Endodermal cell (in vitro differentiated cells): ENCODE results near the gene CNPY4. TPM values are rescaled to one million over a fixed set of nuclear protein-coding genes. Genes with fewer than 3 reads are reported as not detected.

Source experiments
- DNase-seq: peaks from one replicate; pipeline ENCODE4 v3.0.0-alpha.2; 2017
- H3K27ac ChIP-seq: 2 replicates; pipeline ENCODE4 v1.5.1; 2013; ENCODE audit warnings: mild to moderate bottlenecking, low read depth, low read length, moderate library complexity
- H3K27me3 ChIP-seq: 2 replicates; pipeline ENCODE4 v1.6.1; 2013; ENCODE audit warnings: mild to moderate bottlenecking, low read length, moderate library complexity; ENCODE audit not compliant: insufficient read depth, control insufficient read depth, poor library complexity, severe bottlenecking
- H3K36me3 ChIP-seq: 2 replicates; pipeline ENCODE4 v1.7.0; 2013; ENCODE audit warnings: mild to moderate bottlenecking, low read length, moderate library complexity; ENCODE audit not compliant: control insufficient read depth, insufficient read depth
- H3K4me1 ChIP-seq: one replicate; pipeline ENCODE4 v1.7.0; 2013; ENCODE audit warnings: low read length; ENCODE audit not compliant: control insufficient read depth, insufficient read depth
- H3K4me3 ChIP-seq: 2 replicates; pipeline ENCODE4 v1.5.1; 2013; ENCODE audit warnings: mild to moderate bottlenecking, low read length, moderate library complexity
- H3K9ac ChIP-seq: 2 replicates; pipeline ENCODE4 v1.6.1; 2013; ENCODE audit warnings: mild to moderate bottlenecking, low read length, moderate library complexity; ENCODE audit not compliant: poor library complexity, severe bottlenecking; ENCODE audit errors: extremely low read depth
- H3K9me3 ChIP-seq: 2 replicates; pipeline ENCODE4 v1.6.1; 2013; ENCODE audit warnings: mild to moderate bottlenecking, low read length, moderate library complexity; ENCODE audit not compliant: control insufficient read depth
- H3K27ac Mint-ChIP-seq: 2 replicates; pipeline ENCODE4 v1.8.0; 2020; ENCODE audit warnings: mixed read lengths
- H3K27me3 Mint-ChIP-seq: 2 replicates; pipeline ENCODE4 v1.8.0; 2021; ENCODE audit warnings: mild to moderate bottlenecking, mixed read lengths; ENCODE audit not compliant: insufficient read depth
- H3K36me3 Mint-ChIP-seq: 2 replicates; pipeline ENCODE4 v1.8.0; 2020; ENCODE audit warnings: low read depth, mixed read lengths
- H3K4me1 Mint-ChIP-seq: 2 replicates; pipeline ENCODE4 v1.8.0; 2020; ENCODE audit warnings: mixed read lengths
- H3K4me3 Mint-ChIP-seq: 2 replicates; pipeline ENCODE4 v1.8.0; 2020; ENCODE audit warnings: mild to moderate bottlenecking, moderate library complexity, mixed read lengths
- H3K9me3 Mint-ChIP-seq: 2 replicates; pipeline ENCODE4 v1.8.0; 2020; ENCODE audit warnings: mild to moderate bottlenecking, mixed read lengths
- WGBS, 2 experiments: methylation state at CpG; one replicate each; pipeline versions ENCODE4 v1.1.5 to v1.1.7; 2013; ENCODE audit warnings: missing lambda C conversion rate in 2 of 2, mixed read lengths in 1 of 2; ENCODE audit not compliant: insufficient coverage in 1 of 2, insufficient read length in 1 of 2; 5-methylcytosine and 5-hydroxymethylcytosine counted together
- total RNA-seq, 2 donors: library from RNA; stranded (reverse); fragmentation: NEBNext Ultra II Directional in 1 of 2; extraction: Animal tissue kit (Norgen Biotek cat#: 25700) in 1 of 2; gene quantifications; 2 replicates in 1 of 2; 3 replicates in 1 of 2; pipeline ENCODE4 v1.2.1, GENCODE V29; 2021
- TF ChIP-seq, protein P1 (sequence below): fragments of 200-600 bp; sonication (generic); conservative IDR thresholded peaks from 2 replicates; pipeline ENCODE4 v1.5.0; 2021; ENCODE audit warnings: antibody characterized with exemption, mild to moderate bottlenecking

CNPY4 gene
- total RNA-seq, 2 donors from 2014 or later = 16.2 to 19.4 TPM

DNA sequence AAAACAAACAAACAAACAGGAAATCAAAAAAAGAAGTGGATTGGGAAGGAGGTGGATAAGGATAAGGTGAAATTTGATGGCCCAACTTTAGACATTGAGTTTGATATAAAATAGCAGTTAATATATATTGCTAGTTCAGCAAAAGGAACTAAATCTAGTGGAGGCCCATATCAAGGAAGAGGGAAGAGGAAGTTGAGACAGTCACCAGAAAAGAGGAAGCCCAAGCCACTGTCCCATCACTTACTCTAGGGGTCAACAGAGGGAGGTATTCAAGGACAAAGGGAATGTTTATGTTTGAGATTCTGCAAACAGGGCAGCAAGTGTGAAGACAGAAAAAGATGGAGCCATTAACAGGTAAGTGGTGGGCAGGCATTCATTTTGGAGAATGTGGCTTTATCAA, 33.0 kb downstream of the CNPY4 start:
- TF ChIP-seq, protein P1, sequence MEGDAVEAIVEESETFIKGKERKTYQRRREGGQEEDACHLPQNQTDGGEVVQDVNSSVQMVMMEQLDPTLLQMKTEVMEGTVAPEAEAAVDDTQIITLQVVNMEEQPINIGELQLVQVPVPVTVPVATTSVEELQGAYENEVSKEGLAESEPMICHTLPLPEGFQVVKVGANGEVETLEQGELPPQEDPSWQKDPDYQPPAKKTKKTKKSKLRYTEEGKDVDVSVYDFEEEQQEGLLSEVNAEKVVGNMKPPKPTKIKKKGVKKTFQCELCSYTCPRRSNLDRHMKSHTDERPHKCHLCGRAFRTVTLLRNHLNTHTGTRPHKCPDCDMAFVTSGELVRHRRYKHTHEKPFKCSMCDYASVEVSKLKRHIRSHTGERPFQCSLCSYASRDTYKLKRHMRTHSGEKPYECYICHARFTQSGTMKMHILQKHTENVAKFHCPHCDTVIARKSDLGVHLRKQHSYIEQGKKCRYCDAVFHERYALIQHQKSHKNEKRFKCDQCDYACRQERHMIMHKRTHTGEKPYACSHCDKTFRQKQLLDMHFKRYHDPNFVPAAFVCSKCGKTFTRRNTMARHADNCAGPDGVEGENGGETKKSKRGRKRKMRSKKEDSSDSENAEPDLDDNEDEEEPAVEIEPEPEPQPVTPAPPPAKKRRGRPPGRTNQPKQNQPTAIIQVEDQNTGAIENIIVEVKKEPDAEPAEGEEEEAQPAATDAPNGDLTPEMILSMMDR = no peak
- Histone ChIP-seq H3K4me3 (no peak overlapping the region), H3K4me1 (peaks cover 23% of the 10 kb centered on the region), H3K27me3 (no peaks in the 10 kb centered on the region), H3K9me3 (no peaks in the 10 kb centered on the region), H3K9ac (no peak overlapping the region), H3K27ac (no peak overlapping the region), H3K36me3 (peaks cover 47% of the 10 kb centered on the region)
- DNase-seq = no peak
- Mint-ChIP-seq H3K36me3 (peaks cover 39% of the 10 kb centered on the region), H3K27ac (no peak overlapping the region), H3K27me3 (no peaks in the 10 kb centered on the region), H3K9me3 (no peaks in the 10 kb centered on the region), H3K4me1 (peaks cover 43% of the 10 kb centered on the region), H3K4me3 (no peak overlapping the region)

DNA sequence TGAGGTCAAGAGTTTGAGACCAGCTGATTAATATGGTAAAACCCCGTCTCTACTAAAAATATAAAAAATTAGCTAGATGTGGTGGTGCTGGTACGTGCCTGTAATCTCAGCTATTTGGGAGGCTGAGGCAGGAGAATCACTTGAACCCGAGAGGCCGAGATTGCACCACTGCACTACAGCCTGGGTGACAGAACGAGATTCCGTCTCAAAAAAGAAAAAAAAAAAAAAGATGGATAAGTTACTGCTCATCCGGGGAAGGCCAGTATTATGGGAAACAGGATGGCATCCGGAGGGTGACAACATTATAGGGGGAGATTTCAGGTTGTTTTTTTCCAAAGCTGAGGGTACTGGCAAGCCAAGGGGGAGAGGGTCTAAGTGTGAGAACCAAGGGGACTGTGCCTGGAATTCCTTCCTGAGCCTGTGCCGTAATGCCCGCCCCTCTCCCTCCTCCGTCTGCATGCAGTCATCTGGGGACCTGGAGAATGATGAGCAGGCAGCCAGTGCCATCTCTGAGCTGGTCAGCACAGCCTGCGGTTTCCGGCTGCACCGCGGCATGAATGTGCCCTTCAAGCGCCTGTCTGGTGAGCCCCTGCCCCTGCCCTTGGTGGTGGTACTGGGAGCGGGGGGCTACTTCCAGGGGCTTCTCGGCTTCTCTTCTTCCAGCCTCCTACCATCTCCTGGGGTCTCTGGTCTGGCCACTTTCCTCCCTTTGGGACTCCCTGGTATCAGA, 33.7 kb downstream of the CNPY4 start:
- TF ChIP-seq, protein P1 = no peak
- Histone ChIP-seq H3K9me3 (no peaks in the 10 kb centered on the region), H3K27me3 (no peaks in the 10 kb centered on the region), H3K36me3 (peaks cover 47% of the 10 kb centered on the region), H3K4me1 (peaks cover 23% of the 10 kb centered on the region), H3K4me3 (no peak overlapping the region), H3K27ac (no peak overlapping the region), H3K9ac (no peak overlapping the region)
- Mint-ChIP-seq H3K9me3 (no peaks in the 10 kb centered on the region), H3K4me1 (peaks cover 47% of the 10 kb centered on the region), H3K4me3 (no peak overlapping the region), H3K27me3 (no peaks in the 10 kb centered on the region), H3K27ac (no peak overlapping the region), H3K36me3 (peaks cover 41% of the 10 kb centered on the region)
- peak; percentile 43 for DNase-seq
- WGBS, 2 experiments = 90 to 94% methylated on average over 12 to 18 of the region's 18 CpGs

DNA sequence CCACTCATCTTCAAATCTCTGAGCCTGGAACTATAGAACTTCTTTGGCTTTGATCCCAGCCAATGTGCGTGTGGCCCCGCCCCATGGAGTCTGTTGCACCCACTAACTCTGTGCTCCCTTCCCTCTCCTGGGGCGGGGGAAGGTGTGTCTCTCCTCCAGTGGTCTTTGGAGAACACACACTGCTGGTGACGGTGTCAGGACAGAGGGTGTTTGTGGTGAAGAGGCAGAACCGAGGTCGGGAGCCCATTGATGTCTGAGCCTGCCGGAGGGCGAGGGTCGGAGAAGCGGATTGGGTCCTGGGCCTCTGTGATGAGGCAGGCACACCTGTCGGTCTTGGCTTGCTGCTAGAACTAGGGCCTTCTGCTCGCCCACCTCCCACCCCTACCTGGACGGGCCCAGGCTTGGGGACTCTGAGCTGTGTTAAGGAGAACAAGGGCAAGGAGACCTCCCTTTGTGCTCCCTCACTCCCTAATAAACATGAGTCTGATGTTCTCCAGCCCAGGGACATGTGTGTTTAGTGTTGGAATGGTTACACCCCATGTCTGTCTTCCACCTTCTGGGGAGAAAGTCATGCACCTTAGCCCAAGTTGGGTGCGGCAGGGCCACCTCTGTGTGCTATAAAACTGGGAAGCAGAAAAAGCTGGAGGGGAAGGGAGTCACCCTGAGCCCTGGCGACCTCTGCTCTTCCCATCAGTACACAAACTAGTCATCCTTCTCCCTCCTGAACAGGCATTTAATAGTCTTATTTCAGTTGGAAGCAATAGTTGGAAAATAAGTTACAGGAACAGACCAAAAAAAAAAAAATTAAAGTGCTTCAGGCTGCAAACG, 34.5 kb downstream of the CNPY4 start:
- no peak overlapping the region for H3K9ac ChIP-seq
- H3K4me1 ChIP-seq = peaks cover 21% of the 10 kb centered on the region
- WGBS, 2 experiments = 88 to 90% methylated on average over 4 to 15 of the region's 16 CpGs
- peaks cover 41% of the 10 kb centered on the region for H3K36me3 Mint-ChIP-seq
- H3K27ac ChIP-seq = no peak overlapping the region
- H3K27ac Mint-ChIP-seq = peak overlapping the region; percentile 79
- peaks cover 47% of the 10 kb centered on the region for H3K36me3 ChIP-seq
- H3K27me3 Mint-ChIP-seq = no peaks in the 10 kb centered on the region
- H3K4me1 Mint-ChIP-seq = peaks cover 44% of the 10 kb centered on the region
- peak overlapping the region; percentile 18 for H3K4me3 Mint-ChIP-seq
- H3K4me3 ChIP-seq = no peak overlapping the region
- no peaks in the 10 kb centered on the region for H3K27me3 ChIP-seq
- no peaks in the 10 kb centered on the region for H3K9me3 ChIP-seq
- TF ChIP-seq, protein P1 = no peak
- no peaks in the 10 kb centered on the region for H3K9me3 Mint-ChIP-seq
- DNase-seq = peak; percentile 50
